GM04503 (cell line): ENCODE measurements around the gene SETD6.

Experiments
- DNase-seq: peaks from one replicate; pipeline ENCODE4 v3.0.0-alpha.2; 2012; ENCODE audit warnings: low read depth

The SETD6 gene

DNA sequence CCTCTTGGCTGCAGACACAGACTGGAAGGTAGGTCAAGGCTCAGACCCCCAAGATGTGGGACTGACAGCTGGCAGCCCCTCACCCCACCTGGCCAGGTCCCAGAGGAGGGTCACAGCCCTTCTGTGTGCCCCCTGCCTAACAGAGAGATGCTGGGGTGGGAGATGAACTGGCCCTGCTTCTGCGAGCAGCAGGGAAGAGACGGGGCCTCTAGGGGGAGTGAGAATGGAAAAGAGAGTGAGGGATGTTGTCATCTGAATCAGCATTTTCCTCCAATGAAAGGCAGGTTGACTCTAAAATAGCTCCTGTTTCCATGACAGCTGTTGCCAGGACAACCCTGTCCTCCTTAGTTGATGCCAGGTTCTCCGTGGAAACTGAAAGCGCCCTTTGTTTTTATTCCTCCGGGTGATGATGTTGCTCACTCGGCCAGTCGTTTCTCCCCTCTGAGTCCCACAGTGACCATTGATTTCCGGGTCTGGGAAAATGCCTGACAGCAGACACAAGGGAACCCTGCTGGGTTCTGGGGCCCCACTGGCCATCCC is 20.3 kb upstream of the SETD6 start:
- DNase-seq: peak; percentile 93

DNA sequence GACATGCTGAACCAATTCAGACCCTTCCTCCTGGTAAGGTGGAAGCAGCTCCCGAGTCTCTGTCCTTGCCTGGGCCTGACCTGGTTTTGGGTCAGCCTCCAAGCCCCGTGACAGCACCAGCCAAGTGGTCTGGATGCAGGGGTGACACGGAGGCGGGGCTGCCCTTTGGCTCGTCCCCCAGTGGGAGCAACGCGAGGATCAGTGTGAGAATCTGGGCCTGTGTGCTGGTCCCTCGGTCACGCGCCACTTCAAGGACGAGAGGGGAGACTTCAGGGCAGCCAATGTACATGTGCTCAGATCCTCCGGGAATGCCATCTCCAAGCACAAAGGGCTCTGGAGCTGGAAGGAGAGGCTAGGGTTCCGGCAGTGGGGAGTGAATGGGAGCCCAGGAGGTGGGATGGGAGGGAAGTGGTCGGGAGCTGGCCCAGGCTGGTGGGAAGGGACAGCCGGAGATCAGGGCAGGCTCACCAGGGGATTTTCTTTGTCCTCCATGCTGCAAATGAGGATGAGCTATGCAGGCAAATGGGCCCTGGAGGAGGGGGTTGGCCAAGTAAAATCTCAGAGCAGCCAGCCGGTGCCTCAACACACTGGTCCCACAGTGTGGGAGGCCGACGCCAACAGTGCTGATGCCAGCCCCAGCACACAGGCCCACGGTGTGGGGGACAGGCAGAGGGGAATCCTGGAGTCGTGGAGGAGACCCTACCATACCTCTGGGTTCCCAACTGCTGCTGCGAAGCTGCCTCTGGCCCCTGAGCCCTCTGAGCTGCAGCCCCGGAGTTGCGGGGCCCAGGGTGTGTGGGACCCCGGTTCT is 19.6 kb upstream of the SETD6 start:
- DNase-seq: no peak

GRCh38 chr16:58497468-58497867 is 17.8 kb upstream of the SETD6 start:
- DNase-seq: no peak

- DNase-seq: no peak
Measured at GRCh38 chr16:58497935-58498334, 17.4 kb upstream of the SETD6 start.

GRCh38 chr16:58498341-58499091 is 16.8 kb upstream of the SETD6 start:
- no peak for DNase-seq

DNA sequence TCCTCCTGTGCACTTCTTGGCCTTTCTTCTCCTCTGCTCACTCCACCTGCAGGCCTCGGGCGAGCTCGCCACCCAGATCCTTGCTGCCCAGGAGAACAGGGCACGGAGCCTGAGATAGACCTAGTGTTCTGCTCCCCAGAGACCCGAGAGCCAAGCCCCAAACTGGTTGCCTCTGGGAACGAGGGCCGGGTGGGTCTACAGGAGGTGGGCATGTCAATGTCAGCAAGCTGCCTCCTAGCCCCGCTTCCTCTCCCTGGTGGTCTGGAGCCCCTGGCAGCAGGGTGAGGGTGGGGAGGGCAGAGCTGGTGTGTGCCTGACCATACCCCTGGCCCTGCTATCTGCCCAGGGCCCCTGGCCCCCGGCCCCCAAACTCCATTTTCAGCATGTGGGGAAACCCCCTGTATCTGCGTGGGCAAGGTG is 16.2 kb upstream of the SETD6 start:
- DNase-seq: no peak

DNA sequence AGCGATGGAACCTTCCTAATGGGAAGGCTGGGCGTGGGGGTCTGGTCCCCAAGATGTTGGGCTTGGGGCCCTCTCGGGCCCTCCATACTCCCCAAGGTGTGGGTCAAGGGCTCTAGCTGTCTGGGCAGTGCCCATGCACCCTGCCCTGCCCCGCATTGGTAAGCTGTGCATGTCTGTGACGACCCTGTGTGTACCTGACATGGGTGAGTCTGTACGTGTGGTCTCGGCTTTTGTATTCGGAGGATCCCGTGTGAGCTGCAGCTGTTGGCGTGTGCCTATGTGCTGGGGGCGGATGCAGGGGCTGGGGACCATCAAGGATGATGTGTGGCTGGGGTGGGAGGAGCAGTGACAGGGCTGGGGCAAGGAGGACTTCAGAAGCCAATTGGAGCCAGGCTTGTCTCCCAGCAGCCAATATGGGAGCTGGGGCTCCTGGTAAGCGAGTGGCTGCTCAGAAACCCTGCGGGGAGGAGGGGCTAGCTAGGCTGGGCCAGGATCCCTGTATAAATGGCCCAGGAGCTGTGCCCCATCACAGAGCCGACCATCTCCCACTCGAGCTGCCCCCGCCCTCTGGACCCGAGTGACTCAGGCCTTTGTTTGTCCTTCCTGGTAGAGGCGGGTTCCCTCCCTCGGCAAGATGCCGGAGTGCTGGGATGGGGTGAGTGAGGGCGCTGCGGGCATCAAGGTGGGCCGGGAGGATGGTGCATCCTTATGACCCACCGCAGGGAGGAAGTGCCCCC is 15.5 kb upstream of the SETD6 start, which contains the start of gene NDRG4:
Gene NDRG4, plus strand, starts transcription at position 529 of the 737 bp plus-strand sequence. Its CDS starts 106 bp downstream, at position 635.
- peak; percentile 50 for DNase-seq

- no peak for DNase-seq
Measured at GRCh38 chr16:58500430-58501241, 14.7 kb upstream of the SETD6 start.

DNA sequence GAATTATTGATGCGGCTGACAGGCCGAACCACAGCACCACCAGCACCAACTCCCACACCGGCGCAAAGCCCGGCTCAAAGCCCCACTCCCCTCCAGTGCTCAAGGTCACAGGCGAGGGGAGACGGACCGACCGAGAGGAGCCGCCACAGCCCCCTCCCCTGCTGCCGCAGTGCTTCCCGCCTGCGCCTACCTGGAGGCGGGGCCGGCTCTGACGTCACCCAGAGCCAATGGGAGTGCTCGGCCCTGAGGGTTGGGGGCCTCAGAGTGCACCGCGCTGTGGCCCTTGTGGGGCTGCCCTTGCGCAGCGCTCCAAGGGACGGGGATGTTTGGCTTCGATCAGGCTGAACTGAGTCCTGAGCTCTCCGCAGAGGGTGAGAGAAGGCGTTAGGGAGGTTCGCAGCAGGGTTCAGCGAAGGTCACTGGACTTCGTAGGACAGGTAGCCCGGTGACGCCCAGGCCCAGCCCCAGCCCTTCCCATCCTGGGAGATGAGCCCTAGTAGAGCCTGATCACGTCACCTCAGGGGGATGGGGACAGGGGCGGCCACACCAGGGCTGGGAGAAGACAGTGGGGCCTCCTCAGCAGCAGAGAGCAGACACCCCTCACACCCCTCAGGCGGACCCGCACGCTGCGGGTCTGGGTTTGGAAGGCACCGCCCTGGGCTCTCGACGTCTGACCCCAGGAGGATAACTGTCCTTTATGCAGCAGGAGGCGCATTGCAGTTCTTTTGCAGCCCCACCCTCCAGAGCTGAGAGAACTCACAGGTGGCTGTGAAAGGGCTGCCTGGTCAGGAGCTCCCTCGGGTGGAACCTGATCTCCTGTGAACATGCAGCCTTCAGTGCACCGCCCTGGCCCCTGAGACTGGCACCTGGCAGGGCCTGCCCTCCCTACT is 13.8 kb upstream of the SETD6 start:
- DNase-seq: no peak

DNA sequence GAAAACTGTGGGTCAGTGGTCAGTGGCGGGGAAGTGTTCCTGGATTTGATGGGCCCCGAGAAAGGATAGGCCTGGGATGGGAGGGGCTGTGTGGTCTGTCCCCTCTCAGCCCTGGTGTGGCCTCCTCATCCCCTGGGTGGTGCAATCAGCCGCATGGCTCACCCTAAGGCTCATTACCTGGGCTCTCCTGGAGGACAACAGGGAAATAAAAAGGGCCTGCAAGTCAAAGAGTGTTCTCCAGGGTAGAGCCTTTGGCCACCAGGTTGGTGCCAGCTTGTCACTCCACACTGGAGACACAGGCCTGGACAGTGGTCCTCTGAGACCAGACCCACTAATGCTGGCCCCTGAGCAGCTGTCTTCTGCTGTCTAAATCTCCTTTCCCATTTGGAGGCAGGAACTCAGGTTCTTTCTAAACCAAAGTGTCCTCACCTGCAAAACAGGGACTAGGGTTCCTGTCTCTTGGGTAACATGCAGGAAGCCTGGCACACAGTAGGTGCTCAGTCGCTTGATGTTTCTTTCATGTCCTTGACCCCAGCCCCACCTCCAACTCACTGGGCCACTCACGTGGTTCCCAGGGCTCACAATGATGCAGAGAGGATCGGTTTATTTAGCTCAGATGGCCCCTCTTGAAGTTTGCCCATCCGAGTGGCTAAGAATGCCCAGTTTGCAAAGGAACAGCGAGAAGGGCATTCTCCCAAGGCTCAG is 12.9 kb upstream of the SETD6 start:
- DNase-seq: no peak

DNA sequence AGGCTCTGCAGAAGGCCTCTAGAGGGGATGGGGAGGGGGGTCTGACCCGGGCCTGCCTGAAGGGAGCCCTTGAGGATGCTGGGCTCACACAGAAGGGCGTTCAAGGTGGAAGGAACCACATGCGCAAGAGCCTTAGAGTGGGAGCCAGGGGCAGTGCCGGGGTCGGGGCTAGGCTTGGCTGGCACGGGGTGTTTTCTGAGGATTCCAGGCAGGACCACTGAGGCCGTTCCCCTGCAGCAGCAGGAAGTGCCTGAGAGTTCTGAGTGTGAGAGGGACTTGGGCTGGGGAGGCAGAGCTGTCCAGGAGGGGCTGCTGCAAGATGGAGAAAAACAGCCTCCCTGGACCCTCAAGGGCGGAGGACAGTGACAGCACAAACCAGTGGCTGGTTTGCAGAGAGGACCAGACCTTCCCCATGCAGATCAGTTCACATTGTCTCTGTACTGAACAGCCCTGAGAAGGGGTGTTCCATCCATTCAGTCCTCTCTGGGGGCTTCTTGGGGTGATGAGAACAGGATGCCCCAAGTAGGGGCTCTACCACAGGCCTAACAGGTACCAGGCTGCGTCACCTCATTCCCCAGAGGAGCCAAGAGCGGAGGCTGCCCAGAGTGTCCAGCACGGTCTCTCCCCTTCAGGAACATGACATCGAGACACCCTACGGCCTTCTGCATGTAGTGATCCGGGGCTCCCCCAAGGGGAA is 12.0 kb upstream of the SETD6 start:
- DNase-seq: no peak

GRCh38 chr16:58503863-58504688 is 11.2 kb upstream of the SETD6 start:
- DNase-seq: no peak

DNA sequence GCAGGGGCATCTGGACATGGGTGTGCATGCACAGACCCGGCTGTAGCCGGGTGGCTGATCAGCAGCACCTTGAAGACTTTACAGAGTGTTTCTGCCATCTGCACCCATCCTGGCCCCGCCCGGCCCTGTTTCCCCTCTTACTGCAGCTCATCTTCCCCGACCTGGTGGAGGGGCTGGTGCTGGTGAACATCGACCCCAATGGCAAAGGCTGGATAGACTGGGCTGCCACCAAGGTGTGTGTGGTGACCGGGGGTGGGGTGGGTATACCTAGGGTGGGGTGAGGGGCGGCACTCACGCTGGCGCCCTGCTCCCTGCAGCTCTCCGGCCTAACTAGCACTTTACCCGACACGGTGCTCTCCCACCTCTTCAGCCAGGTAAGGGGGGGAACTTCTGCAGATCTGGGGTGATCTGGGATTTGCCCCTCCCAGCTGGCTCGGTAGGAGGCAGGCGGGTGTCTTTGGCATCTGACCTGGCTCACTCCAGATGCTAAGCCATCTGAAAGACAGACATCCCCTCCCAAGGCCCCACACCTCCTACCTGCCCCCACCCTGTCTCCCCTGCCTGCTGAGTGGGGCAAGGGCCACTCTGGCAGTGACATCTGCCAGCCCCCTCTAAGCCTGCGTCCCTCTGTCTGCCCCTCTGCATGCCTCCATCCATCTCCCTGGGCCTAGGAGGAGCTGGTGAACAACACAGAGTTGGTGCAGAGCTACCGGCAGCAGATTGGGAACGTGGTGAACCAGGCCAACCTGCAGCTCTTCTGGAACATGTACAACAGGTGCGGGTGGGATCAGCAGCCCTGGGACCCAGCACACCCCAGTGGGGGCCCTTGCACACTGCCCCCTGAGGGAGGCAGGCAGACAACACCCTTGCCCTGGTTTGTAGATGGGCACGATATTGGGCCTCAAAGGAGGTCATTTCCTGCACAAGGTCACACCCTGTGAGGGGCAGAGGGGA is 8.8 kb upstream of the SETD6 start:
- no peak for DNase-seq

- no peak for DNase-seq
Measured at GRCh38 chr16:58507195-58507962, 7.9 kb upstream of the SETD6 start.

DNA sequence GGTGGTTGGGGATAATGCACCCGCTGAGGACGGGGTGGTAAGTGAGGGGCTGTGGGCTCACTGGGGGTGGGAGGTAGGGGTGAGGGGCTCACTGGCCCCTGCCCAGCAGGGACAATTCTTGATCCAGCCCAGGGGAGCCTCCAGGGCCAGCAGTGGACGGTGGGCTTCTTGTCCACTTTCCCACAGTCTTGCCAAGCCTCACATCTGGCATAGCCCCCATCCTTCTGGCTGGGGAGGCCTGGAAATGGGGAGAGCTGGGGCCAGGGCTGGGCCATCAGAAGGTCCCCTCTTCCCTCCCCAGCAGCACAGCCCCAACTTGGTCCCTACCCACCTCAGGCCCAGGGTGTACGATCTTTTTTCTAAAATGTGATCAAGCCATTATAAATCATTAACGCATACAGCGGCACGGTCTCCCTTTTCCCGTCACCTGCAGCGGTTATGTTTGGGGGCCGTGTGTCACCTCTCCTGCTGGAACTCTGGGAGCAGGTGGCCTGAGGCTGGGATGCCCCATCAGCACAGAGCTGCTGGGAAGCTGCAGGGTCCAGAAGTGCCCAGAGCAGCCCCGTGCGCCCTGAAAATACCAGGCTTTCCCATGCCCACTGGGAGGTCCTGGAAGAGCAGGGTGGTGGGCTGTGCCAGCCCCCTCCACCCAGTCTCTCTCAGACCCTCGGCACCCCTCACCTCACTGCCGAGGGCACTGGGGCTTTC is 7.2 kb upstream of the SETD6 start:
- no peak for DNase-seq
